Measurements from ENCODE around the gene QRICH2.
"Not testable (repeated sequence)": the region's sequence is repeated elsewhere in the genome, so short reads cannot be mapped to it uniquely, and the experiment has no call there.

QRICH2 gene

GRCh38 chr17:76233588-76234353 is 74.3 kb downstream of the QRICH2 start:
- DNase-seq (ENCODE audit: extremely low read depth in 1 of 2, low read depth in 1 of 2): no peak

- DNase-seq (ENCODE audit: extremely low read depth in 1 of 2, low read depth in 1 of 2): no peak
Observed at GRCh38 chr17:76232342-76232741, 75.7 kb downstream of the QRICH2 start.

GRCh38 chr17:76226749-76227148 is 81.3 kb downstream of the QRICH2 start:
- not testable (repeated sequence) for DNase-seq (ENCODE audit: extremely low read depth in 1 of 2, low read depth in 1 of 2)

GRCh38 chr17:76225373-76226086 is 82.5 kb downstream of the QRICH2 start:
- not testable (repeated sequence) for DNase-seq (ENCODE audit: extremely low read depth in 1 of 2, low read depth in 1 of 2)
